Naive thymus-derived CD4-positive, alpha-beta T cell (primary cell): ENCODE results near the gene CALML6. TPM values are rescaled to one million over a fixed set of nuclear protein-coding genes. Genes with fewer than 3 reads are reported as not detected.

ENCODE experiments used
- ATAC-seq: fragments of 150-1000 bp; cut with Tn5 transposase; 2 replicates; pipeline ENCODE4 v1.10.0; 2021; ENCODE audit warnings: mild to moderate bottlenecking, moderate library complexity
- CTCF ChIA-PET: fragments of 350-600 bp; sonication (Branson Sonifier 250); formaldehyde crosslinking; loops from one replicate; lab custom pipeline; 2021; ENCODE audit warnings: antibody characterized with exemption; lab: Charles Lee
- POLR2A ChIA-PET: fragments of 350-600 bp; sonication (Branson Sonifier 250); formaldehyde crosslinking; loops from one replicate; lab custom pipeline; 2021; ENCODE audit warnings: antibody characterized with exemption, inconsistent platforms; lab: Charles Lee
- DNase-seq, 9 donors: peaks; one replicate each; pipeline versions ENCODE4 v3.0.0 to v3.0.0-alpha.2; 2020 to 2022; ENCODE audit warnings: mixed read lengths in 1 of 9
- H3K27ac ChIP-seq: one replicate; pipeline ENCODE4 v1.7.0; 2013; ENCODE audit warnings: mild to moderate bottlenecking, low read depth, low read length, moderate library complexity
- H3K27me3 ChIP-seq, 2 donors: one replicate each; pipeline ENCODE4 v1.7.0; 2013; ENCODE audit warnings: low read length in 2 of 2, mild to moderate bottlenecking in 2 of 2, moderate library complexity in 2 of 2; ENCODE audit not compliant: control insufficient read depth in 2 of 2, insufficient read depth in 2 of 2
- H3K36me3 ChIP-seq, 3 experiments: 1 replicate in 2 of 3; 2 replicates in 1 of 3; pipeline ENCODE4 v1.7.0; 2013; ENCODE audit warnings: low read length in 3 of 3, mild to moderate bottlenecking in 3 of 3, moderate library complexity in 1 of 3; ENCODE audit not compliant: insufficient read depth in 3 of 3, control insufficient read depth in 2 of 3
- H3K4me1 ChIP-seq, 2 donors: one replicate each; pipeline ENCODE4 v1.7.0; 2013; ENCODE audit warnings: low read length in 2 of 2, mild to moderate bottlenecking in 2 of 2, moderate library complexity in 1 of 2; ENCODE audit not compliant: control insufficient read depth in 2 of 2, insufficient read depth in 2 of 2
- H3K4me3 ChIP-seq: 2 replicates; pipeline ENCODE4 v1.7.0; 2013; ENCODE audit warnings: mild to moderate bottlenecking, low read length
- H3K9me3 ChIP-seq, 3 experiments: 1 replicate in 2 of 3; 2 replicates in 1 of 3; pipeline ENCODE4 v1.7.0; 2013; ENCODE audit warnings: low read length in 3 of 3; ENCODE audit not compliant: control insufficient read depth in 2 of 3
- H3K27ac Mint-ChIP-seq, 9 donors: one replicate each; pipeline ENCODE4 v1.8.0; 2020 to 2022; ENCODE audit warnings: mixed read lengths in 9 of 9, mild to moderate bottlenecking in 8 of 9, moderate library complexity in 5 of 9, inconsistent platforms in 2 of 9
- H3K27me3 Mint-ChIP-seq, 5 donors: one replicate each; pipeline ENCODE4 v1.8.0; 2021 to 2022; ENCODE audit warnings: mixed read lengths in 5 of 5, mild to moderate bottlenecking in 1 of 5
- H3K36me3 Mint-ChIP-seq, 5 donors: one replicate each; pipeline ENCODE4 v1.8.0; 2020 to 2022; ENCODE audit warnings: mixed read lengths in 5 of 5, mild to moderate bottlenecking in 3 of 5, inconsistent platforms in 1 of 5
- H3K4me1 Mint-ChIP-seq, 7 donors: one replicate each; pipeline ENCODE4 v1.8.0; 2020 to 2022; ENCODE audit warnings: mixed read lengths in 7 of 7, mild to moderate bottlenecking in 3 of 7, inconsistent platforms in 1 of 7
- H3K4me3 Mint-ChIP-seq, 10 donors: one replicate each; pipeline ENCODE4 v1.8.0; 2020 to 2022; ENCODE audit warnings: mild to moderate bottlenecking in 10 of 10, mixed read lengths in 10 of 10, moderate library complexity in 6 of 10, inconsistent platforms in 2 of 10
- H3K9me3 Mint-ChIP-seq, 11 donors: one replicate each; pipeline ENCODE4 v1.8.0; 2020 to 2022; ENCODE audit warnings: mixed read lengths in 11 of 11, mild to moderate bottlenecking in 4 of 11, inconsistent platforms in 1 of 11, moderate library complexity in 1 of 11
- intact Hi-C, 2 donors: fragments of 100-400 bp; cut with micrococcal nuclease; formaldehyde crosslinking; loops; one replicate each; pipeline ENCODE4 v1.15.1; 2023
- polyA plus RNA-seq, 2 donors: library from polyadenylated mRNA; unstranded; fragments of 300-500 nt; fragmentation: Illumina TruSeq; gene quantifications; one replicate each; pipeline ENCODE4 v1.2.3, GENCODE V29; 2021
- total RNA-seq, 6 experiments: library from RNA in 5 of 6; stranded (reverse) in 5 of 6; gene quantifications; 1 replicate in 5 of 6; 2 replicates in 1 of 6; pipeline ENCODE4 v1.2.3 and lab custom pipeline; 2021 to 2026

Gene CALML6
- total and polyA plus RNA-seq, 7 experiments from 2014 or later = 0.94 to 2.5 (median 1.4) TPM; not detected in 3

GRCh38 chr1:1907098-1907736 is 7.8 kb upstream of the CALML6 start:
- Histone ChIP-seq H3K27me3 (no peaks in the 10 kb centered on the region), H3K9me3 (no peaks in the 10 kb centered on the region), H3K4me3 (no peak overlapping the region), H3K27ac (no peak overlapping the region), H3K36me3 (no peaks in the 10 kb centered on the region), H3K4me1 (peaks cover 5 to 10% of the 10 kb centered on the region in 2 donors)
- no peak for ATAC-seq
- POLR2A ChIA-PET = interaction anchor here (0.6 to 3.0 kb wide), 6 partner anchors 8 to 127 kb away, joined by 3 to 15 read pairs (median 8); no protein-coding TSS in a partner anchor
- Mint-ChIP-seq H3K4me1 (peaks cover 12 to 18% (median 15%) of the 10 kb centered on the region in 7 donors), H3K27ac (no peak overlapping the region), H3K36me3 (no peaks in the 10 kb centered on the region), H3K27me3 (no peaks in the 10 kb centered on the region), H3K9me3 (peaks cover 0 to 2% (median 0%) of the 10 kb centered on the region in 11 donors), H3K4me3 (peak overlapping the region in 1 of 10 donors; percentile 49)
- CTCF ChIA-PET = interaction anchor here (0.9 to 2.4 kb wide), 4 partner anchors 12 to 48 kb away, joined by 3 to 6 read pairs (median 4); no protein-coding TSS in a partner anchor
- intact Hi-C loops = loop anchor here (2.0 to 10.0 kb wide), 7 partner anchors 48 to 230 kb away; partner anchors contain the start of gene SLC35E2B (in 1 of the 2)
- DNase-seq = no peak

GRCh38 chr1:1908506-1908791 is 6.6 kb upstream of the CALML6 start:
- ChIA-PET POLR2A (interaction anchor here (1.1 to 3.0 kb wide), 9 partner anchors 9 to 184 kb away, joined by 3 to 15 read pairs (median 5); partner anchors contain the start of gene CDK11A), CTCF (interaction anchor here (0.6 to 2.2 kb wide), 8 partner anchors 9 to 137 kb away, joined by 3 to 10 read pairs (median 6); no protein-coding TSS in a partner anchor)
- H3K27ac Mint-ChIP-seq = peak overlapping the region in 1 of 9 donors; percentile 59
- H3K27ac ChIP-seq = peak overlapping the region; percentile 84
- H3K9me3 ChIP-seq = no peaks in the 10 kb centered on the region
- H3K27me3 Mint-ChIP-seq = no peaks in the 10 kb centered on the region
- H3K4me3 Mint-ChIP-seq = peak overlapping the region; percentile 51 to 87 (median 72)
- no peak for ATAC-seq
- peaks cover 12 to 18% (median 15%) of the 10 kb centered on the region in 7 donors for H3K4me1 Mint-ChIP-seq
- intact Hi-C loops = loop anchor here (2.0 to 10.0 kb wide), 8 partner anchors 66 to 600 kb away; partner anchors contain the start of genes CDK11A (in 1 of the 2), PUSL1 (in 1 of the 2) and SLC35E2B (in 1 of the 2)
- peaks cover 5 to 10% of the 10 kb centered on the region in 2 donors for H3K4me1 ChIP-seq
- no peak for DNase-seq
- H3K27me3 ChIP-seq = no peaks in the 10 kb centered on the region
- H3K9me3 Mint-ChIP-seq = peaks cover 0 to 2% (median 0%) of the 10 kb centered on the region in 11 donors
- peak overlapping the region; percentile 60 for H3K4me3 ChIP-seq
- H3K36me3 Mint-ChIP-seq = no peaks in the 10 kb centered on the region
- H3K36me3 ChIP-seq = no peaks in the 10 kb centered on the region

- no peaks in the 10 kb centered on the region for H3K9me3 ChIP-seq
- Mint-ChIP-seq H3K27ac (peak overlapping the region; percentile 49 to 95 (median 85)), H3K4me3 (peak overlapping the region; percentile 78 to 87 (median 85)), H3K9me3 (peaks cover 0 to 2% (median 0%) of the 10 kb centered on the region in 11 donors), H3K4me1 (peaks cover 12 to 18% (median 15%) of the 10 kb centered on the region in 7 donors), H3K27me3 (peaks cover 0 to 5% (median 0%) of the 10 kb centered on the region in 5 donors), H3K36me3 (no peaks in the 10 kb centered on the region)
- H3K4me1 ChIP-seq = peaks cover 5 to 10% of the 10 kb centered on the region in 2 donors
- H3K4me3 ChIP-seq = peak overlapping the region; percentile 61
- DNase-seq (peak in 1 of 9 donors; percentile 18), ATAC-seq (no peak)
- peak overlapping the region; percentile 83 for H3K27ac ChIP-seq
- intact Hi-C loops = loop anchor here in 1 of 2 donors (10.0 kb wide), 1 partner anchor 675 kb away; the partner anchor contains the start of gene PRXL2B
- no peaks in the 10 kb centered on the region for H3K36me3 ChIP-seq
- ChIA-PET CTCF (interaction anchor here (0.6 to 2.2 kb wide), 4 partner anchors 7 to 130 kb away, joined by 3 to 10 read pairs (median 6); no protein-coding TSS in a partner anchor), POLR2A (interaction anchor here (0.6 to 3.0 kb wide), 7 partner anchors 7 to 296 kb away, joined by 3 to 15 read pairs (median 5); no protein-coding TSS in a partner anchor)
- H3K27me3 ChIP-seq = no peaks in the 10 kb centered on the region
Observed at GRCh38 chr1:1910033-1910465, 5.0 kb upstream of the CALML6 start.

GRCh38 chr1:1910651-1911331 is 4.3 kb upstream of the CALML6 start:
- Mint-ChIP-seq H3K27ac (peak overlapping the region in 5 of 9 donors; percentile 71 to 91 (median 85)), H3K9me3 (peaks cover 0 to 2% (median 0%) of the 10 kb centered on the region in 11 donors), H3K4me3 (peak overlapping the region in 6 of 10 donors; percentile 10 to 87 (median 80)), H3K27me3 (peaks cover 0 to 5% (median 0%) of the 10 kb centered on the region in 5 donors), H3K4me1 (peaks cover 12 to 18% (median 15%) of the 10 kb centered on the region in 7 donors), H3K36me3 (no peaks in the 10 kb centered on the region)
- H3K27me3 ChIP-seq = no peaks in the 10 kb centered on the region
- intact Hi-C loops = loop anchor here in 1 of 2 donors (10.0 kb wide), 1 partner anchor 674 kb away; the partner anchor contains the start of gene PRXL2B
- H3K27ac ChIP-seq = no peak overlapping the region
- ChIA-PET POLR2A (no interaction called here), CTCF (no interaction called here)
- ATAC-seq (no peak), DNase-seq (peak in 1 of 9 donors; percentile 20)
- no peaks in the 10 kb centered on the region for H3K36me3 ChIP-seq
- no peaks in the 10 kb centered on the region for H3K9me3 ChIP-seq
- H3K4me3 ChIP-seq = no peak overlapping the region
- H3K4me1 ChIP-seq = peaks cover 5 to 10% of the 10 kb centered on the region in 2 donors

- Mint-ChIP-seq H3K27ac (no peak overlapping the region), H3K27me3 (peaks cover 0 to 5% (median 0%) of the 10 kb centered on the region in 5 donors), H3K36me3 (no peaks in the 10 kb centered on the region), H3K4me1 (peaks cover 7 to 13% (median 10%) of the 10 kb centered on the region in 7 donors), H3K4me3 (peak overlapping the region in 2 of 10 donors; percentile 10 to 51), H3K9me3 (peaks cover 0 to 2% (median 0%) of the 10 kb centered on the region in 11 donors)
- intact Hi-C loops = loop anchor here in 1 of 2 donors (10.0 kb wide), 1 partner anchor 673 kb away; the partner anchor contains the start of gene PRXL2B
- ChIA-PET POLR2A (no interaction called here), CTCF (no interaction called here)
- ATAC-seq = no peak
- H3K4me1 ChIP-seq = peaks cover 5 to 10% of the 10 kb centered on the region in 2 donors
- no peaks in the 10 kb centered on the region for H3K36me3 ChIP-seq
- no peaks in the 10 kb centered on the region for H3K9me3 ChIP-seq
- DNase-seq = peak in 1 of 9 donors; percentile 18
- H3K27ac ChIP-seq = no peak overlapping the region
- H3K4me3 ChIP-seq = no peak overlapping the region
- H3K27me3 ChIP-seq = no peaks in the 10 kb centered on the region
Observed at GRCh38 chr1:1911350-1912041, 3.6 kb upstream of the CALML6 start.
